ENCODE measurements around the gene RSPO4. TPM values are rescaled to one million over a fixed set of nuclear protein-coding genes. Genes with fewer than 3 reads are reported as not detected.

Gene RSPO4
- total RNA-seq, 1 donor from 2014 or later: not detected

DNA sequence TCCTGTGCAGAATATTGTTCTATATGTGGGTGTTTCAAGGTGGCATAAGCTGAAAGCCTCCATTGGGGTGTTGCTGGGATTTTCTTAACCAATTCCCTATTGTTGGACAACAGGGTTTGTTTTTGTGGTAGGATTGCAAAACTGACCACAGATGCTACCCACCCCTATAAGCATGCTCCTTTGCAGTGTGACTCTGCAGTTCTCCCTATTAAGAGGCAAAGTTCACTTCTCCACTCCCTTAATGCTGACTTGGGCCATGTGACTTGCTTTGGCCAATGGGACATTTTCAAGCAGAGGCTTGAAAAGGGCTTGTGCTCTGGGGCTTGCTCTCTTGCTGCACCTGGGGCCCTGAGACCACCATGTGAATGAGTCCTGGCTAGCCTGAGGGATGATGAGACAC, 77.5 kb downstream of the RSPO4 start:
- Mint-ChIP-seq H3K36me3 (ENCODE audit: unreplicated experiment) (no peaks in the 10 kb centered on the region), H3K27ac (ENCODE audit: unreplicated experiment) (no peak overlapping the region), H3K4me1 (ENCODE audit: unreplicated experiment) (no peaks in the 10 kb centered on the region), H3K27me3 (ENCODE audit: unreplicated experiment) (no peaks in the 10 kb centered on the region), H3K4me3 (ENCODE audit: unreplicated experiment) (no peak overlapping the region), H3K9me3 (ENCODE audit: unreplicated experiment) (peaks cover 6% of the 10 kb centered on the region)
- no peak for DNase-seq (ENCODE audit: extremely low spot score, unreplicated experiment)
- TF ChIP-seq, protein P1, sequence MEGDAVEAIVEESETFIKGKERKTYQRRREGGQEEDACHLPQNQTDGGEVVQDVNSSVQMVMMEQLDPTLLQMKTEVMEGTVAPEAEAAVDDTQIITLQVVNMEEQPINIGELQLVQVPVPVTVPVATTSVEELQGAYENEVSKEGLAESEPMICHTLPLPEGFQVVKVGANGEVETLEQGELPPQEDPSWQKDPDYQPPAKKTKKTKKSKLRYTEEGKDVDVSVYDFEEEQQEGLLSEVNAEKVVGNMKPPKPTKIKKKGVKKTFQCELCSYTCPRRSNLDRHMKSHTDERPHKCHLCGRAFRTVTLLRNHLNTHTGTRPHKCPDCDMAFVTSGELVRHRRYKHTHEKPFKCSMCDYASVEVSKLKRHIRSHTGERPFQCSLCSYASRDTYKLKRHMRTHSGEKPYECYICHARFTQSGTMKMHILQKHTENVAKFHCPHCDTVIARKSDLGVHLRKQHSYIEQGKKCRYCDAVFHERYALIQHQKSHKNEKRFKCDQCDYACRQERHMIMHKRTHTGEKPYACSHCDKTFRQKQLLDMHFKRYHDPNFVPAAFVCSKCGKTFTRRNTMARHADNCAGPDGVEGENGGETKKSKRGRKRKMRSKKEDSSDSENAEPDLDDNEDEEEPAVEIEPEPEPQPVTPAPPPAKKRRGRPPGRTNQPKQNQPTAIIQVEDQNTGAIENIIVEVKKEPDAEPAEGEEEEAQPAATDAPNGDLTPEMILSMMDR (IDR thresholded peaks at IDR 0.05): no peak

DNA sequence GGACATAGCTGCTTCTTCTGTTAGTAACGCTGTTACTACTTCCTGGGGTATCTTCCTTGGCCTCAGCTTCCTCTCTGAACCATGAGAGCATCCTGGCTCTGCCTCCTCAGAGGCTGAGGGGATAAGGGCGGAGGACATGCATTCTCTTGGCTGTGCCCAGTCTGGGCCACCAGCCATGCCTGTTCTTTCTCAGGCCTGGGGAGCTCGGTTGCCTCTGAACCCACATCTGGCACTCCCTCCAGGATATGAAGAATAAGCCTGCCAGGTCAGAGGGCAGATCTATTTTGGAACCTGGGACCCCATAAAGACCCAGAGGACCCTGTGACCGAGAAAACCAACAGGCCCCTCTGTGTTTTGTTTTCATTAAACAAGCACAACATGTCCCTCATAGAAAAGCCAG, 79.3 kb downstream of the RSPO4 start:
- no peaks in the 10 kb centered on the region for H3K27me3 Mint-ChIP-seq (ENCODE audit: unreplicated experiment)
- H3K9me3 Mint-ChIP-seq (ENCODE audit: unreplicated experiment): peaks cover 6% of the 10 kb centered on the region
- no peaks in the 10 kb centered on the region for H3K36me3 Mint-ChIP-seq (ENCODE audit: unreplicated experiment)
- no peaks in the 10 kb centered on the region for H3K4me1 Mint-ChIP-seq (ENCODE audit: unreplicated experiment)
- TF ChIP-seq, protein P1 (IDR thresholded peaks at IDR 0.05): no peak
- no peak overlapping the region for H3K4me3 Mint-ChIP-seq (ENCODE audit: unreplicated experiment)
- no peak for DNase-seq (ENCODE audit: extremely low spot score, unreplicated experiment)
- H3K27ac Mint-ChIP-seq (ENCODE audit: unreplicated experiment): no peak overlapping the region

DNA sequence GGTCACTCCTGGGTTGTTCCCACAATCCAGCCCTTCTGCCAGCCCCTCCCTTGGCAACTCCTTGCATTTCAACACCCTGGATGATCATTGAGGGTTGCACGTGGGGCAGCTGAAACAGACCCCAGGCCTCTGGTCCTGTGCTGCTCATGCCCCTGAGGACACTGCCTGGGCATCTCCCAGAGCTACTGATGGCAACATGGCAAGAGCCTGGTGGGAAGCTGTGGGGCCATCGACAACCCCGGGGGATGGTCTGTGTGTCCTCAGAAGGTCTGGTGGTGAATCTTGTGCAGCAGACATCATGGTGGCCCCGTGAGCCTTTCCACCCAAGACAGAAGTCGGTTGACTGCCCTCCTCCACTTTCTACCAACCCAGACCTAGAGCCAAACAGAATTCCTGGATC, 81.0 kb downstream of the RSPO4 start:
- H3K36me3 Mint-ChIP-seq (ENCODE audit: unreplicated experiment): no peaks in the 10 kb centered on the region
- H3K4me1 Mint-ChIP-seq (ENCODE audit: unreplicated experiment): no peaks in the 10 kb centered on the region
- no peak overlapping the region for H3K4me3 Mint-ChIP-seq (ENCODE audit: unreplicated experiment)
- DNase-seq (ENCODE audit: extremely low spot score, unreplicated experiment): no peak
- TF ChIP-seq, protein P1 (IDR thresholded peaks at IDR 0.05): no peak
- no peaks in the 10 kb centered on the region for H3K27me3 Mint-ChIP-seq (ENCODE audit: unreplicated experiment)
- H3K27ac Mint-ChIP-seq (ENCODE audit: unreplicated experiment): no peak overlapping the region
- peaks cover 2% of the 10 kb centered on the region for H3K9me3 Mint-ChIP-seq (ENCODE audit: unreplicated experiment)

DNA sequence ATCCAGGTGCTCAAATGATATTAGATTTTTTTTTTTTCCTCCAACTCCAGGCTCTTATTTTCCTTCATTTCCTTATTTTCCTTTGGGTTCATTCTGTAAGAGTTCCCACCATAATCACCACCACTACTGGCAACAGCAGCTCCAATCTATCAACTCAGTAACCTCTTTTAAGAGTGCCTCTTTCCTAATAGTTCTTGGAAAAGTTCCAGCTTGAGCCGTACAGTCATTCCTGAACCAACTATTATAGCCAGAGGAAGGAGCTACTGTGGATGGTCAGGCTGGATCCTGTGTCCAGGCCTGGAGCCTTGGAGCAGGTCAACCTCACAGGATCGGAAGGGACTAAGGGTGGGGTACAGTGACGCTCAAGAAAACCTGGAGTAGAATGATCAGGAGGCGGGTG, 81.8 kb downstream of the RSPO4 start:
- TF ChIP-seq, protein P1 (IDR thresholded peaks at IDR 0.05): no peak
- DNase-seq (ENCODE audit: extremely low spot score, unreplicated experiment): no peak
- no peaks in the 10 kb centered on the region for H3K36me3 Mint-ChIP-seq (ENCODE audit: unreplicated experiment)
- H3K4me3 Mint-ChIP-seq (ENCODE audit: unreplicated experiment): no peak overlapping the region
- H3K27ac Mint-ChIP-seq (ENCODE audit: unreplicated experiment): no peak overlapping the region
- H3K4me1 Mint-ChIP-seq (ENCODE audit: unreplicated experiment): no peaks in the 10 kb centered on the region
- no peaks in the 10 kb centered on the region for H3K27me3 Mint-ChIP-seq (ENCODE audit: unreplicated experiment)
- no peaks in the 10 kb centered on the region for H3K9me3 Mint-ChIP-seq (ENCODE audit: unreplicated experiment)

DNA sequence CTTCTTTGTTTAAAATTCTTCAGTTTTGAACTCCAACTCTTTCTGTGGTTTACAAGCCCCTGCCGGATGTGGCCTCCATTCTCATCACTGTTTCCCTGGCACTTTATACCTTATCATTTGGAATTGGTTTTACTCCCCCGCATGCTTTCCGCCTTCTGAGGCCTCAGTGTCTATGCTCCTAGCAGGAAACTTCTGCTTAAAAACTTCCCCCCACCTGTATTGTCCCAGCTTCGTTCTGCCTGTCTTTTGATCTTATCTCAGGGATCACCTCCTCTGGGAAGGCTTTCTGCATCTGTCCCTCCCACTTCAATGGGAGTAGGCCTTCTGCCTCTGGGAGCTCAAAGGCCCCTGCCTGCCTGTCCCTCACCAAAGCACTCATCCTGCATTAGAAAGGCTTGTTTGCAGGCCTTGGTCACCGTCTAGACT, 82.6 kb downstream of the RSPO4 start:
- H3K4me3 Mint-ChIP-seq (ENCODE audit: unreplicated experiment): no peak overlapping the region
- H3K36me3 Mint-ChIP-seq (ENCODE audit: unreplicated experiment): no peaks in the 10 kb centered on the region
- no peak for DNase-seq (ENCODE audit: extremely low spot score, unreplicated experiment)
- no peaks in the 10 kb centered on the region for H3K4me1 Mint-ChIP-seq (ENCODE audit: unreplicated experiment)
- no peaks in the 10 kb centered on the region for H3K27me3 Mint-ChIP-seq (ENCODE audit: unreplicated experiment)
- H3K27ac Mint-ChIP-seq (ENCODE audit: unreplicated experiment): no peak overlapping the region
- TF ChIP-seq, protein P1 (IDR thresholded peaks at IDR 0.05): no peak
- H3K9me3 Mint-ChIP-seq (ENCODE audit: unreplicated experiment): no peaks in the 10 kb centered on the region

Measured in osteocyte (in vitro differentiated cells).